IPS-11a (cell line): ENCODE data around the gene RAD21L1.
"Not testable (repeated sequence)": the region's sequence is repeated elsewhere in the genome, so short reads cannot be mapped to it uniquely, and the experiment has no call there.

Experiments used
- H3K4me3 ChIP-seq: one replicate; pipeline ENCODE4 v1.5.1; 2013; ENCODE audit warnings: low read depth, low read length, control low read depth

Gene RAD21L1

GRCh38 chr20:1199212-1199873 lies 26.5 kb upstream of the RAD21L1 start:
- no peak overlapping the region for H3K4me3 ChIP-seq

GRCh38 chr20:1199964-1200363 lies 25.9 kb upstream of the RAD21L1 start:
- no peak overlapping the region for H3K4me3 ChIP-seq

- no peak within 1 kb of the TSS for H3K4me3 ChIP-seq
These were observed 22.9 kb upstream of the RAD21L1 start, which contains the start of gene C20orf202 for GRCh38 chr20:1202762-1203504. C20orf202 (plus strand) TSS chr20:1203454; CDS start chr20:1203586, 132 bp downstream.

- no peak overlapping the region for H3K4me3 ChIP-seq
These were observed 22.2 kb upstream of the RAD21L1 start for GRCh38 chr20:1203630-1204029.

- H3K4me3 ChIP-seq, result no peak overlapping the region
These were observed 21.7 kb upstream of the RAD21L1 start for GRCh38 chr20:1204113-1204512.

- H3K4me3 ChIP-seq, result no peak overlapping the region
These were observed 21.3 kb upstream of the RAD21L1 start for GRCh38 chr20:1204576-1204975.

- H3K4me3 ChIP-seq, result no peak overlapping the region
These were observed 20.0 kb upstream of the RAD21L1 start for GRCh38 chr20:1205802-1206201.

GRCh38 chr20:1206366-1207148 lies 19.3 kb upstream of the RAD21L1 start:
- H3K4me3 ChIP-seq, result no peak overlapping the region

GRCh38 chr20:1207293-1207878 lies 18.5 kb upstream of the RAD21L1 start:
- no peak overlapping the region for H3K4me3 ChIP-seq

- no peak overlapping the region for H3K4me3 ChIP-seq
These were observed 16.1 kb upstream of the RAD21L1 start for GRCh38 chr20:1209447-1210387.

- H3K4me3 ChIP-seq, result no peak overlapping the region
These were observed 15.3 kb upstream of the RAD21L1 start for GRCh38 chr20:1210501-1210900.

- H3K4me3 ChIP-seq, result no peak overlapping the region
These were observed 13.8 kb upstream of the RAD21L1 start for GRCh38 chr20:1212023-1212422.

GRCh38 chr20:1212607-1213396 lies 13.0 kb upstream of the RAD21L1 start:
- H3K4me3 ChIP-seq, result no peak overlapping the region

- no peak overlapping the region for H3K4me3 ChIP-seq
These were observed 11.0 kb upstream of the RAD21L1 start for GRCh38 chr20:1214838-1215261.

- no peak overlapping the region for H3K4me3 ChIP-seq
These were observed 10.3 kb upstream of the RAD21L1 start for GRCh38 chr20:1215386-1216170.

- not testable (repeated sequence) for H3K4me3 ChIP-seq
These were observed 9.1 kb upstream of the RAD21L1 start for GRCh38 chr20:1216527-1217427.

GRCh38 chr20:1222750-1223149 lies 3.1 kb upstream of the RAD21L1 start:
- not testable (repeated sequence) for H3K4me3 ChIP-seq
